HG02610 (cell line): ENCODE measurements around the gene TGM3.
"Not testable (repeated sequence)": the region's sequence is repeated elsewhere in the genome, so short reads cannot be mapped to it uniquely, and the experiment has no call there.

ENCODE experiments used
- ATAC-seq: cut with Tn5 transposase; IDR thresholded peaks from one replicate; pipeline ENCODE4 v1.9.1; 2021; ENCODE audit warnings: mild to moderate bottlenecking, moderate library complexity; ENCODE audit not compliant: unreplicated experiment

The TGM3 gene, protein sequence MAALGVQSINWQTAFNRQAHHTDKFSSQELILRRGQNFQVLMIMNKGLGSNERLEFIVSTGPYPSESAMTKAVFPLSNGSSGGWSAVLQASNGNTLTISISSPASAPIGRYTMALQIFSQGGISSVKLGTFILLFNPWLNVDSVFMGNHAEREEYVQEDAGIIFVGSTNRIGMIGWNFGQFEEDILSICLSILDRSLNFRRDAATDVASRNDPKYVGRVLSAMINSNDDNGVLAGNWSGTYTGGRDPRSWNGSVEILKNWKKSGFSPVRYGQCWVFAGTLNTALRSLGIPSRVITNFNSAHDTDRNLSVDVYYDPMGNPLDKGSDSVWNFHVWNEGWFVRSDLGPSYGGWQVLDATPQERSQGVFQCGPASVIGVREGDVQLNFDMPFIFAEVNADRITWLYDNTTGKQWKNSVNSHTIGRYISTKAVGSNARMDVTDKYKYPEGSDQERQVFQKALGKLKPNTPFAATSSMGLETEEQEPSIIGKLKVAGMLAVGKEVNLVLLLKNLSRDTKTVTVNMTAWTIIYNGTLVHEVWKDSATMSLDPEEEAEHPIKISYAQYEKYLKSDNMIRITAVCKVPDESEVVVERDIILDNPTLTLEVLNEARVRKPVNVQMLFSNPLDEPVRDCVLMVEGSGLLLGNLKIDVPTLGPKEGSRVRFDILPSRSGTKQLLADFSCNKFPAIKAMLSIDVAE

GRCh38 chr20:2295886-2296515 is at the start of gene TGM3:
TSS of gene TGM3 (plus strand) at chr20:2296001. CDS start at chr20:2296064, 63 bp downstream.
- ATAC-seq, result no peak

GRCh38 chr20:2246069-2246491 is 49.7 kb upstream of the TGM3 start:
- ATAC-seq, result no peak

DNA sequence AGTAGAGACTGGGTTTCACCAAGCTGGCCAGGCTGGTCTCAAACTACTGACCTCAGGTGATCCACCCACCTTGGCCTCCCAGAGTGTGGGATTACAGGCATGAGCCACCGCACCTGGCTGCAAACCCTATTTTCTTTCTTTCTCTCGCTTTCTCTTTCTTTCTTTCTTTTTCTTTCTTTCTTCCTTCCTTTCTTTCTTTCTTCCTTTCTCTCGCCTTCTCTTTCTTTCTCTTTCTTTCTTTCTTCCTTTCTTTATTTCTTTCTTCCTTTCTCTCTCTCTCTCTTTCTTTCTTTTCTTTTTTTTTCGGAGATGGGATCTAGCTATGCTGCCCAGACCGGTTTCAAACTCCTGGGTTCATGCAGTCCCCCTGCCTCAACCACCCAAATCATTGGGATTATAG is 47.0 kb upstream of the TGM3 start:
- ATAC-seq, result no peak

DNA sequence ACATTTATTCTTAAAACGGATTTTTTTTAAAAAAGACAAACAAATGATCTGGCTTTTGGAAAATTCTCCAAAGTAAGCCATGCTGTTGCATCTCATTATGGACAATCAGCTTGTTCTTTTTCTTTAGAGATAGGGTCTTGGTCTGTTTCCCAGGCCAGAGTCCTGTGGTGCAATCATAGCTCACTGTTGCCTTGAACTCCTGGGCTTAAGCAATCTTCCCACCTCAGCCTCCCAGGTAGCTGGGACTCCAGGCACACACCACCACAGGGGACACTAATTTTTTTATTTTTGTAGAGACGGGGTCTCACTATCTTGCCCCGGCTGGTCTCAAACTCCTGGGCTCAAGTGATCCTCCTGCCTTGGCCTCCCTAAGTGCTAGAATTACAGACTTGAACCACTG is 45.9 kb upstream of the TGM3 start:
- ATAC-seq, result no peak

- no peak for ATAC-seq
Observed at GRCh38 chr20:2252419-2252997, 43.3 kb upstream of the TGM3 start.

DNA sequence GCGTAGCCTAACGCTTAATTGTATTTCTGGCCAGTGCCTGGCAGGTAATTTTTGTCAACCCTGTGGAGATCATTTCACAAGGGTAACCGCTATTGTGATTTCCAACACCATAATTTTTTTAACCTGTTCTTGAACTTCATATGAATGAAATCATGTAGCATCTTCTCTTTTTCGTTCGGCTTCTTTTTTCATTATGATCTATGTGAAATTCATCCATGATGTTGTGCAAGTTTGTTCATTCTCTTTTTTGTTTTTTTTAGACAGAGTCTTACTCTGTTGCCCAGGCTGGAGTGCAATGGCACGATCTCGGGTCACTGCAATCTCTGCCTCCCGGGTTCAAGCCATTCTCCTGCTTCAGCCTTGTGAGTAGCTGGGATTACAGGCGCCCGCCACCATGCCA is 42.5 kb upstream of the TGM3 start:
- ATAC-seq, result no peak

DNA sequence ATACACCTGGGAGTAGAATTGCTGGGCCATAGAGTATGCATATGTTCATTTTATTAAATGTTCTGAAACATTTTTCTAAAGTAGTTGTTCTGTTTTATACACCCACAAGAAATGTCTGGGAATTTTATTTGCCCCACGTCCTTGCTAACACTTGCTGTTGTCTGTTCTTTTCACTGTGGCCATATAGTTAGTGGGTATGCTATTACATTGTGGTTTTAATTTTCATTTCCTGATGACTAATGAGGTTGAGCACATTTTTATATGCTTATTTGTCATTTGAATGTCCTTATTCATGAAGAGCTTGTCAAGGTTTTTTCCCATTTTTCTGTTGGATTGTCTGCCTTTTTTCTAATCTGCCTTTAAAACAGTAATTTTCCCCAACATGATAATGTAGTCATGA is 41.5 kb upstream of the TGM3 start:
- no peak for ATAC-seq

DNA sequence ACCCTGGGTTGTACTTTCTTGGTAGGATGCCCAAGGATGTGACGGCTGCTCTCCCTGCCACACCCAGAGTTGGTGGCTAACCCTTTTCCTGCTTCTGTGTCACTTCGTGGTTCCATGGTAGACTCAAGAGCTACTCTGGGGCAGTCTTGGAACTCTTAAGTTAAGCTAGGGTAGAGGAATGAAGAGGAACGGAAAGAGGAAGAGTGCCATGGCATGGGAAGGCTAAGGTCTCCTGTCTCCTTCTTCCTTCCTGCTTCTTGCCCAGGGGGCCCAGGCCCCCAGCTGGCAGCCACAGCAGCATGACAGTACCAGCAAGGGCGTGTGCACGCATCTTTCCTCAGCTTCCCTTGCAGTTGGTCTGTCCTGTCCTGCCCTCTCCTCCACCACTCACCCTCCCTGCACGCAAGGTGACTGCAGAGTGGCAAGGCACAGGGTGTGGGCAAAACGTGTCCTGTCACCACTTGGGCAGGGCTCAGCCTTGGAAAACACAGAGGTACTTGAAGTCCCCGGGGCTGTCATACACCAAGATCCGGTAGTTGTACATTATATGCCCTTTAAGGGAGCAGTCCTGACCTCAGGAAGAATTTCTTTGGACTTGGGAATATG is 39.8 kb upstream of the TGM3 start:
- no peak for ATAC-seq

GRCh38 chr20:2259731-2260130 is 36.1 kb upstream of the TGM3 start:
- no peak for ATAC-seq

- no peak for ATAC-seq
Observed at GRCh38 chr20:2260250-2260649, 35.6 kb upstream of the TGM3 start.

- no peak for ATAC-seq
Observed at GRCh38 chr20:2261046-2261485, 34.7 kb upstream of the TGM3 start.

DNA sequence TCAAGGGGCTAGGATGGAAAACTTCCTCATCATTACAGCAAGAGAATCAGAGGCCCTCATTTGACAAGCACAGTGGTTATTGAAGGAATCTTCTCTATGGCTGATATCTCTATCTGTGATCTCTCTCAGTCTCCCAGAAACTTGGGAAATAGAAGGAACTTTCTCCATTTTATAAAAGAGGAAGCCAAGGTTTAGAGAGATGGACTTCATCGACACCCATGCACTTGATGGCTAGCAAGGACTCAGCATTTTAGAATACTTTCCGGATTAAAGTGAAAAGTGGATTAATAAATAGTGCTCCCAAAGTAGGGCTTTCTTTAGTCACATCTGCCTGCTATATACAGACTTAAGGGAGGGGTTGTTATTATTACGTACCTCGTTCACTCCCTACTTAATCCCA is 34.2 kb upstream of the TGM3 start:
- ATAC-seq, result no peak

DNA sequence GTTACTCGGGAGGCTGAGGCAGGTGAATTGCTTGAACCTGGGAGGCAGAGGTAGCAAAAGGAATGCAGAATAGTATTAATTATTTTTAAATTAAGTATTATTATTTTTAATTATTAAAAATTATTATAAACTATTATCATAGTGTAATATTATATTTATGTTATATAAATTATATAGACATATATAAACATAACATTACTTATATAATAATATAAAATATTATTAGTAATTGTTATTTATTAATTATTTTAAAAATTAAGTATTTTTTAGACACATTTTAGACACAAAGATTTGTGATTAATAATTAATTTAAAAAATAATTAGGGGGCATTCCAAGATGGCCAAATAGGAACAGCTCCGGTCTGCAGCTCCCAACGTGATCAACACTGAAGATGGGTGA is 31.7 kb upstream of the TGM3 start:
- no peak for ATAC-seq

- not testable (repeated sequence) for ATAC-seq
Observed at GRCh38 chr20:2264621-2265374, 31.0 kb upstream of the TGM3 start.

DNA sequence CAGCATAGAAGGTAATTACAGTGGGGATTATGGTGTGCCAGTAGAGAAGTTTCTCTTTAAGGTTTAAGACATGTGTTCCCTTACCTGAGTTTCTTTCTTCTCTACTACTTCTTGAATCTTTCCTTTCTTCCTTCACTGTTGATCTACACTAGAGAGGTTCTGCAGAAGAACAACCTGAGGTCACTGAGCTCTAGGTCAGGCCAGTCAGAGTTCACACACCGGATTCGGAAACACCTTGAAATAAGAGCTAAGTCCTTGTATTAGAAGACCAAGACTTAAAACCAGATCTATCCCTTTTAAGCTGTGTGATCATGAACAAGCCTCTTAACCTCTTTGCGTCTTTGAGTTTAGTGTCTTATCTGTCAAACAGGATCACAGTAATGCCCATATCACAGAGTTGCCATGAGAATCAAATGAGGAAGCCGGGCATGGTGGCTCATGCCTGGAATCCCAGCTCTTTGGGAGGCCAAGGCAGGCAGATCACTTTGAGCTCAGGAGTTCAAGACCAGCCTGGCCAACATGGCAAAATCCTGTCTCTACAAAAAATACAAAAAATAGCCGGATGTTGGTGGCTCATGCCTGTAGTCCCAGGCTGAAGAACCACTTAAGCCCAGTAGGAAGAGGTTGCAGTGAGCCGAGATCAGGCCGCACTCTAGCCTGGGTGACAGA is 22.0 kb upstream of the TGM3 start:
- ATAC-seq, result no peak

- no peak for ATAC-seq
Observed at GRCh38 chr20:2276015-2276414, 19.8 kb upstream of the TGM3 start.

- ATAC-seq, result no peak
Observed at GRCh38 chr20:2279253-2279779, 16.5 kb upstream of the TGM3 start.

DNA sequence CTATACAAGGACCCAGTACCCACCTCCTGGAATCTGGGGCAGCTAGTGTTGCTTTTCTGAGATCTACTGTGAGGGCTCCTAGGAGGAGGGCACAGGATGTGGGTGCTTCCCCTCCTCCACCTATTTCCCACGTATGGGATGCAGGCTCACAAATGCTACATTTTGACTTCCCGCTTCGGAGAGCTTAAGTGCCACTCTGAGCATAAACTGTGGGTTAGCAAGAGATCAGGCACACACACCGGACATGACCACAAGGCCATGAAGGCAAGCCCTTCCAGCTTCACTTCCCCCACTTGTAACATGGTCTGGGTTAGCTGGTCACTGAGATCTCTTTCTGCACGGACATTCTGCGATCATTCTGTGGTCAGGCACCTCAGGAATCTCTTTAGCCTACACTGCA is 15.7 kb upstream of the TGM3 start:
- ATAC-seq, result no peak

DNA sequence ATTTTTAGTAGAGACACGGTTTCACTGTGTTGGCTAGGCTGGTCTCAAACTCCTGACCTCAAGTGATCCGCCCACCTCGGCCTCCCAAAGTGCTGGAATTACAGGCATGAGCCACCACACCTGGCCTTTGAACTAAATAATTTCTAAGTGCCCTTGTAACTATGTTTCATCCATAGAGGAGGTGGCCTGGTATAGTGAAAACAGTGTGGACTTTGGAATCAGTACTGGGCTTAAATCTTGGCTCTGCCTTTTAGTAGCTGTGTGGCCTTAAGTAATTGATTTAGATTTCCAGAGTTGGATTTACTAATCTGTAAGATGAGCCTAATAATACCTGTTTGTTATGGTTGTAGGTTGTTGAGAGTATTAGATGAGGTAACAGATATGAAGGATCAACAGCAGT is 14.2 kb upstream of the TGM3 start:
- no peak for ATAC-seq

DNA sequence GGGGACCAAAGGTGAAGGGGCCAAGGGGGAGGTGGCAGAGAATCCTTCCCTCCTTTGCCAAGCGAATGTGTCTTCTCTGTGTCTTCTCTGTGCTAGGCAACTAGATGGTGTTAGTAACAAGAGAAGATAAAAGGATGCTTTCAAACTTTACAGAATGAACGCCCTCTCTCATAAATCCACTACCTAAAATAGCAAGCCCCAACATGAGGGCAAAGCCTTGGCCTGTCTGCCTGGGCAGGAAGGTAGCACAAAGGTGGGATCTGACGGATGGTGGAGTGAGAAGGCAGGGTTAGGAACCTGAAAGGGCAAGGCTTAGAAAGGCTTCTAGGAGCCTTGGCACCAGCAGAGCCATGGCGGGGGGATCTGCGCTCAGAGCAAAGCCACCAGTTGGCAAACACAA is 13.6 kb upstream of the TGM3 start:
- no peak for ATAC-seq
